HEK293T (cell line): Measurements from ENCODE around the gene HBZ.
"Not testable (repeated sequence)": the region's sequence is repeated elsewhere in the genome, so short reads cannot be mapped to it uniquely, and the experiment has no call there.

ENCODE experiments used
- ARNT ChIP-seq: fragments of 450-650 bp; IDR thresholded peaks from 2 replicates; pipeline ENCODE4 v1.6.1; 2017; ENCODE audit warnings: mild to moderate bottlenecking
- BHLHE40 ChIP-seq: fragments of 450-650 bp; IDR thresholded peaks from 2 replicates; pipeline ENCODE4 v1.6.1; 2016; ENCODE audit warnings: mild to moderate bottlenecking, moderate library complexity, borderline replicate concordance
- CTBP1 ChIP-seq: fragments of 450-650 bp; IDR thresholded peaks from 2 replicates; pipeline ENCODE4 v1.6.1; 2016; ENCODE audit warnings: borderline replicate concordance
- FOXK2 ChIP-seq: fragments of 450-650 bp; IDR thresholded peaks from 2 replicates; pipeline ENCODE4 v1.6.1; 2016; ENCODE audit warnings: mild to moderate bottlenecking
- FOXM1 ChIP-seq: fragments of 450-650 bp; IDR thresholded peaks from 2 replicates; pipeline ENCODE4 v1.6.1; 2017; ENCODE audit warnings: mild to moderate bottlenecking, borderline replicate concordance
- HDGF ChIP-seq: fragments of 450-650 bp; IDR thresholded peaks from 2 replicates; pipeline ENCODE4 v1.6.1; 2017; ENCODE audit warnings: antibody characterized with exemption, borderline replicate concordance
- LEF1 ChIP-seq: fragments of 450-650 bp; IDR thresholded peaks from 2 replicates; pipeline ENCODE4 v1.6.1; 2017; ENCODE audit warnings: mild to moderate bottlenecking, borderline replicate concordance
- SP1 ChIP-seq: fragments of 450-650 bp; IDR thresholded peaks from 2 replicates; pipeline ENCODE4 v1.6.1; 2017
- SUZ12 ChIP-seq: fragments of 450-650 bp; IDR thresholded peaks from 2 replicates; pipeline ENCODE4 v1.6.1; 2016; ENCODE audit warnings: mild to moderate bottlenecking
- TARDBP ChIP-seq: fragments of 450-650 bp; IDR thresholded peaks from 2 replicates; pipeline ENCODE4 v1.6.1; 2016
- ZNF384 ChIP-seq: fragments of 450-650 bp; IDR thresholded peaks from 2 replicates; pipeline ENCODE4 v1.6.1; 2016
- TF ChIP-seq, protein P1 (sequence below): fragments of 450-650 bp; IDR thresholded peaks from 2 replicates; pipeline ENCODE4 v1.6.1; 2016

DNA sequence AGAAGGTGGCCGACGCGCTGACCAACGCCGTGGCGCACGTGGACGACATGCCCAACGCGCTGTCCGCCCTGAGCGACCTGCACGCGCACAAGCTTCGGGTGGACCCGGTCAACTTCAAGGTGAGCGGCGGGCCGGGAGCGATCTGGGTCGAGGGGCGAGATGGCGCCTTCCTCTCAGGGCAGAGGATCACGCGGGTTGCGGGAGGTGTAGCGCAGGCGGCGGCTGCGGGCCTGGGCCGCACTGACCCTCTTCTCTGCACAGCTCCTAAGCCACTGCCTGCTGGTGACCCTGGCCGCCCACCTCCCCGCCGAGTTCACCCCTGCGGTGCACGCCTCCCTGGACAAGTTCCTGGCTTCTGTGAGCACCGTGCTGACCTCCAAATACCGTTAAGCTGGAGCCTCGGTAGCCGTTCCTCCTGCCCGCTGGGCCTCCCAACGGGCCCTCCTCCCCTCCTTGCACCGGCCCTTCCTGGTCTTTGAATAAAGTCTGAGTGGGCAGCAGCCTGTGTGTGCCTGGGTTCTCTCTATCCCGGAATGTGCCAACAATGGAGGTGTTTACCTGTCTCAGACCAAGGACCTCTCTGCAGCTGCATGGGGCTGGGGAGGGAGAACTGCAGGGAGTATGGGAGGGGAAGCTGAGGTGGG lies 20.9 kb downstream of the HBZ start:
- TF ChIP-seq CTBP1, FOXK2, TARDBP, ZNF384, SUZ12, HDGF, SP1, BHLHE40, LEF1, ARNT, FOXM1: not testable (repeated sequence)
- TF ChIP-seq, protein P1, sequence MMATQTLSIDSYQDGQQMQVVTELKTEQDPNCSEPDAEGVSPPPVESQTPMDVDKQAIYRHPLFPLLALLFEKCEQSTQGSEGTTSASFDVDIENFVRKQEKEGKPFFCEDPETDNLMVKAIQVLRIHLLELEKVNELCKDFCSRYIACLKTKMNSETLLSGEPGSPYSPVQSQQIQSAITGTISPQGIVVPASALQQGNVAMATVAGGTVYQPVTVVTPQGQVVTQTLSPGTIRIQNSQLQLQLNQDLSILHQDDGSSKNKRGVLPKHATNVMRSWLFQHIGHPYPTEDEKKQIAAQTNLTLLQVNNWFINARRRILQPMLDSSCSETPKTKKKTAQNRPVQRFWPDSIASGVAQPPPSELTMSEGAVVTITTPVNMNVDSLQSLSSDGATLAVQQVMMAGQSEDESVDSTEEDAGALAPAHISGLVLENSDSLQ = not testable (repeated sequence)
